ENCODE measurements around the gene NT5DC4.
"Not testable (repeated sequence)": the region's sequence is repeated elsewhere in the genome, so short reads cannot be mapped to it uniquely, and the experiment has no call there.

The NT5DC4 gene

GRCh38 chr2:112705575-112705974 is 15.2 kb upstream of the NT5DC4 start:
- H2AFZ ChIP-seq = no peak overlapping the region
- H3K9ac ChIP-seq = no peak overlapping the region
- H3K36me3 ChIP-seq (ENCODE audit: control insufficient read depth, insufficient read depth, low read length) = no peaks in the 10 kb centered on the region
- no peaks in the 10 kb centered on the region for H3K4me1 ChIP-seq
- H3K79me2 ChIP-seq = no peaks in the 10 kb centered on the region
- no peak for TF ChIP-seq CTCF (IDR thresholded peaks at IDR 0.05)
- H3K27me3 ChIP-seq (ENCODE audit: control insufficient read depth, insufficient read depth, low read length) = no peaks in the 10 kb centered on the region
- H3K4me2 ChIP-seq (ENCODE audit: low read length) = no peak overlapping the region
- no peak overlapping the region for H3K4me3 ChIP-seq (ENCODE audit: low read depth, low read length)
- no peaks in the 10 kb centered on the region for H3K9me3 ChIP-seq (ENCODE audit: control insufficient read depth, low read length)
- H3K27ac ChIP-seq = no peak overlapping the region

GRCh38 chr2:112706170-112706664 is 14.6 kb upstream of the NT5DC4 start:
- H3K9me3 ChIP-seq (ENCODE audit: control insufficient read depth, low read length) = no peaks in the 10 kb centered on the region
- no peak for TF ChIP-seq CTCF (IDR thresholded peaks at IDR 0.05)
- H3K79me2 ChIP-seq = no peaks in the 10 kb centered on the region
- no peaks in the 10 kb centered on the region for H3K27me3 ChIP-seq (ENCODE audit: control insufficient read depth, insufficient read depth, low read length)
- peak overlapping the region; percentile 6 for H2AFZ ChIP-seq
- H3K4me2 ChIP-seq (ENCODE audit: low read length) = no peak overlapping the region
- H3K27ac ChIP-seq = no peak overlapping the region
- no peak overlapping the region for H3K4me3 ChIP-seq (ENCODE audit: low read depth, low read length)
- no peak overlapping the region for H3K9ac ChIP-seq
- no peaks in the 10 kb centered on the region for H3K4me1 ChIP-seq
- no peaks in the 10 kb centered on the region for H3K36me3 ChIP-seq (ENCODE audit: control insufficient read depth, insufficient read depth, low read length)

GRCh38 chr2:112706947-112707346 is 13.9 kb upstream of the NT5DC4 start:
- H2AFZ ChIP-seq; H3K36me3 ChIP-seq (ENCODE audit: control insufficient read depth, insufficient read depth, low read length); H3K9ac ChIP-seq; H3K4me2 ChIP-seq (ENCODE audit: low read length); H3K27me3 ChIP-seq (ENCODE audit: control insufficient read depth, insufficient read depth, low read length); H3K79me2 ChIP-seq; H3K27ac ChIP-seq; H3K9me3 ChIP-seq (ENCODE audit: control insufficient read depth, low read length); H3K4me3 ChIP-seq (ENCODE audit: low read depth, low read length); H3K4me1 ChIP-seq: not testable (repeated sequence)

- H3K36me3 ChIP-seq (ENCODE audit: control insufficient read depth, insufficient read depth, low read length) = no peaks in the 10 kb centered on the region
- no peak overlapping the region for H3K4me3 ChIP-seq (ENCODE audit: low read depth, low read length)
- no peak overlapping the region for H3K4me2 ChIP-seq (ENCODE audit: low read length)
- no peaks in the 10 kb centered on the region for H3K79me2 ChIP-seq
- H3K9me3 ChIP-seq (ENCODE audit: control insufficient read depth, low read length) = no peaks in the 10 kb centered on the region
- H3K27me3 ChIP-seq (ENCODE audit: control insufficient read depth, insufficient read depth, low read length) = no peaks in the 10 kb centered on the region
- TF ChIP-seq CTCF (IDR thresholded peaks at IDR 0.05) = no peak
- H3K9ac ChIP-seq = no peak overlapping the region
- H3K27ac ChIP-seq = no peak overlapping the region
- no peaks in the 10 kb centered on the region for H3K4me1 ChIP-seq
- H2AFZ ChIP-seq = no peak overlapping the region
These were observed 11.9 kb upstream of the NT5DC4 start for GRCh38 chr2:112708968-112709367.

- Histone ChIP-seq H3K36me3 (ENCODE audit: control insufficient read depth, insufficient read depth, low read length) (no peaks in the 10 kb centered on the region), H3K9me3 (ENCODE audit: control insufficient read depth, low read length) (no peaks in the 10 kb centered on the region), H3K9ac (no peak overlapping the region), H3K79me2 (no peaks in the 10 kb centered on the region), H2AFZ (no peak overlapping the region), H3K27ac (no peak overlapping the region), H3K27me3 (ENCODE audit: control insufficient read depth, insufficient read depth, low read length) (no peaks in the 10 kb centered on the region), H3K4me1 (no peaks in the 10 kb centered on the region), H3K4me2 (ENCODE audit: low read length) (no peak overlapping the region), H3K4me3 (ENCODE audit: low read depth, low read length) (no peak overlapping the region)
- no peak for TF ChIP-seq CTCF (IDR thresholded peaks at IDR 0.05)
These were observed 11.1 kb upstream of the NT5DC4 start for GRCh38 chr2:112709703-112710102.

Measured in parathyroid adenoma (tissue), 2 donors.